A673 (cell line): ENCODE measurements around the gene DCLK1. TPM values are rescaled to one million over a fixed set of nuclear protein-coding genes. Genes with fewer than 3 reads are reported as not detected.
A peak's percentile ranks its signal among the peaks of the same experiment; 100 is the strongest.

Experiments used
- BruUV-seq: library from RNA; stranded (reverse); fragments of 400-500 nt; replicated peaks from 2 replicates; lab custom pipeline; 2021; lab: Mats Ljungman, UMichigan
- CTCF ChIA-PET: fragments of 300-600 bp; sonication (Branson Sonifier 250); formaldehyde crosslinking; loops from one replicate; lab custom pipeline; 2022; ENCODE audit warnings: antibody characterized with exemption; lab: Charles Lee
- POLR2A ChIA-PET: fragments of 300-600 bp; sonication (Branson Sonifier 250); formaldehyde crosslinking; loops from one replicate; lab custom pipeline; 2022; ENCODE audit warnings: antibody characterized with exemption; ENCODE audit not compliant: low non-redundant PET; lab: Charles Lee
- DNase-seq: peaks from one replicate; pipeline ENCODE4 v3.0.0-alpha.2; 2015; ENCODE audit warnings: low spot score
- H3K27ac ChIP-seq: fragments of 200-600 bp; sonication (generic); 2 replicates; pipeline ENCODE4 v1.5.1; 2016; ENCODE audit warnings: mixed run types, low read depth, mild to moderate bottlenecking, mixed read lengths, antibody characterized with exemption, low read length; ENCODE audit not compliant: poor library complexity, severe bottlenecking
- H3K27me3 ChIP-seq: fragments of 200-600 bp; sonication (generic); replicated peaks from 2 replicates; pipeline ENCODE4 v1.6.1; 2017; ENCODE audit warnings: mixed run types, low read depth, mild to moderate bottlenecking, mixed read lengths, antibody characterized with exemption, low read length; ENCODE audit not compliant: insufficient read depth, poor library complexity
- H3K36me3 ChIP-seq: fragments of 200-600 bp; sonication (generic); 2 replicates; pipeline ENCODE4 v1.6.1; 2016; ENCODE audit warnings: mixed run types, mild to moderate bottlenecking, mixed read lengths, antibody characterized with exemption, low read length; ENCODE audit not compliant: insufficient read depth, poor library complexity, severe bottlenecking
- H3K4me1 ChIP-seq: fragments of 200-600 bp; sonication (generic); 2 replicates; pipeline ENCODE4 v1.6.1; 2017; ENCODE audit warnings: mixed run types, mild to moderate bottlenecking, mixed read lengths, antibody characterized with exemption, low read length; ENCODE audit not compliant: insufficient read depth, poor library complexity, severe bottlenecking
- H3K4me3 ChIP-seq: fragments of 200-600 bp; sonication (generic); 2 replicates; pipeline ENCODE4 v1.5.1; 2016; ENCODE audit warnings: low read depth, mixed run types, mild to moderate bottlenecking, mixed read lengths, low read length; ENCODE audit not compliant: poor library complexity, severe bottlenecking
- H3K9me3 ChIP-seq: fragments of 200-600 bp; sonication (generic); 2 replicates; pipeline ENCODE4 v1.6.1; 2016; ENCODE audit warnings: mixed run types, low read depth, mild to moderate bottlenecking, mixed read lengths, antibody characterized with exemption, low read length; ENCODE audit not compliant: poor library complexity, severe bottlenecking
- EZH2 ChIP-seq: fragments of 200-600 bp; sonication (generic); IDR thresholded peaks from 2 replicates; pipeline ENCODE4 v1.6.1; 2017; ENCODE audit warnings: borderline replicate concordance, low read depth, mild to moderate bottlenecking, mixed read lengths, antibody characterized with exemption, low read length; ENCODE audit not compliant: poor library complexity, severe bottlenecking
- intact Hi-C: fragments of 100-400 bp; cut with micrococcal nuclease; formaldehyde crosslinking; loops from one replicate; pipeline ENCODE4 v1.10.0; 2022; ENCODE audit not compliant: unreplicated experiment
- total RNA-seq: library from RNA; stranded (reverse); gene quantifications from 2 replicates; pipeline ENCODE4 v1.2.3, GENCODE V29; 2021
- TF ChIP-seq, protein P1 (sequence below): fragments of 300-800, 200-600 bp; sonication (generic); conservative IDR thresholded peaks from 2 replicates; pipeline ENCODE4 v1.5.1; 2017; ENCODE audit warnings: low read depth, mild to moderate bottlenecking, antibody characterized with exemption, low read length, moderate library complexity, mixed read lengths

The DCLK1 gene
- total RNA-seq, 1 experiment from 2014 or later = 11.2 TPM

DNA sequence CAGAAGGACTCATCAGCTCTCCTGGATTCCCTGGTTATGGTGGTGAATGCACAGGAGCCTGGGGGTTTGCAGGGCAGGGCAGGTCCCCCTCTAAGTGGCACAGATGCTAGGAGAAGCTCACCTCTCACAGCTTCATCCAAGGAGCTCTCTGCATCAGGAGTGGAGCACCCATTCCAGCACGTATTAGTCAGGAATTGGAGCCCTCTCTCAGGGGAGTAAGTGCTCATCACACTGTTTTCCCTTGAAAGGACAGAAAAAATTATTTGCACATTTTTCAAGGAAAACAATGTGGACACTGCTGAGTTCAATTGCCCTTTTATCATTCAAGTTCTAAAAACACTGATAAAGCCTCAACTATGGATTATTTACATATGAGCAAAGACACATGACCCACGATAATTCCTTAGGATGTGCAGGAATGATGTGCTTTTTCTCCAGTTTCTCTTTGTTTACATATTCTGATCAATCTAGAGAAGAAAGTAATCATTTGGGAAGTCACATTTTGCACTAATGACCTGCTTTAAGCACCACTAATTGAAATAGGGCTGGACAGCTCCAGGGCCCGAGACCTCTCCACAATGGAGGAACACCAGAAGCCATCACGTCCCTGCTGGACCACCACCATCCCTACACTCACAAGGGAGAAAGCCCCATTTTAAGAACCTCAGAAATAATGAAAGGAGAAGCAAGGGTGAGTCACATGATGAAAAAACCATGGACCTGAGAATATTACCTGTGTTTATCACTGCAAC lies 42.6 kb upstream of the DCLK1 start:
- no peak overlapping the region for H3K4me3 ChIP-seq
- no peak for DNase-seq
- H3K36me3 ChIP-seq = no peaks in the 10 kb centered on the region
- TF ChIP-seq, protein P1, sequence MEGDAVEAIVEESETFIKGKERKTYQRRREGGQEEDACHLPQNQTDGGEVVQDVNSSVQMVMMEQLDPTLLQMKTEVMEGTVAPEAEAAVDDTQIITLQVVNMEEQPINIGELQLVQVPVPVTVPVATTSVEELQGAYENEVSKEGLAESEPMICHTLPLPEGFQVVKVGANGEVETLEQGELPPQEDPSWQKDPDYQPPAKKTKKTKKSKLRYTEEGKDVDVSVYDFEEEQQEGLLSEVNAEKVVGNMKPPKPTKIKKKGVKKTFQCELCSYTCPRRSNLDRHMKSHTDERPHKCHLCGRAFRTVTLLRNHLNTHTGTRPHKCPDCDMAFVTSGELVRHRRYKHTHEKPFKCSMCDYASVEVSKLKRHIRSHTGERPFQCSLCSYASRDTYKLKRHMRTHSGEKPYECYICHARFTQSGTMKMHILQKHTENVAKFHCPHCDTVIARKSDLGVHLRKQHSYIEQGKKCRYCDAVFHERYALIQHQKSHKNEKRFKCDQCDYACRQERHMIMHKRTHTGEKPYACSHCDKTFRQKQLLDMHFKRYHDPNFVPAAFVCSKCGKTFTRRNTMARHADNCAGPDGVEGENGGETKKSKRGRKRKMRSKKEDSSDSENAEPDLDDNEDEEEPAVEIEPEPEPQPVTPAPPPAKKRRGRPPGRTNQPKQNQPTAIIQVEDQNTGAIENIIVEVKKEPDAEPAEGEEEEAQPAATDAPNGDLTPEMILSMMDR = no peak
- no peak for TF ChIP-seq EZH2
- no TSS peak for BruUV-seq
- H3K27me3 ChIP-seq = no peaks in the 10 kb centered on the region
- intact Hi-C loops = no loop called here
- H3K27ac ChIP-seq = no peak overlapping the region
- CTCF ChIA-PET = no interaction called here
- no peaks in the 10 kb centered on the region for H3K9me3 ChIP-seq
- no peaks in the 10 kb centered on the region for H3K4me1 ChIP-seq
- POLR2A ChIA-PET = no interaction called here

DNA sequence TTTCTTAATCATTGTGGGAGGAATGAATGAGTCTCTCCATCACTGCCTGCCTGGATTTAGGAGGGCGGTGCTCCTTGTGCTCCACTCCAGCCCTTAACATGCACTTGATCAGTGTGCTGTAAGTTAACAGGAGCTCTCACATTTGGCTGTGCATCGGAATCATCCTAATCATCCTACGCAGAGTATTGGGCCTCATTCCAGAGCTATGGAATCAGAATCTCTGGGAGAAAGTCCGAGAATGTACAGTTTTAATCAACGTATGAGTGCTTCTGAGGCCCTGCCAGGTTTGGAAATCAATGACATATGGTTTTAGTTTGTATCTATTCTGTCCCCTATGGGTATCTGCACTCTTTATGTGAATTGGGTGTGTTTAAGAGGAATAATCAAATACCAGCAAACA lies 34.9 kb upstream of the DCLK1 start:
- Histone ChIP-seq H3K4me3 (no peak overlapping the region), H3K4me1 (peaks cover 18% of the 10 kb centered on the region), H3K9me3 (no peaks in the 10 kb centered on the region), H3K36me3 (no peaks in the 10 kb centered on the region), H3K27me3 (no peaks in the 10 kb centered on the region), H3K27ac (no peak overlapping the region)
- ChIA-PET CTCF (no interaction called here), POLR2A (no interaction called here)
- no TSS peak for BruUV-seq
- DNase-seq = no peak
- intact Hi-C loops = no loop called here
- TF ChIP-seq, protein P1 = no peak
- no peak for TF ChIP-seq EZH2

DNA sequence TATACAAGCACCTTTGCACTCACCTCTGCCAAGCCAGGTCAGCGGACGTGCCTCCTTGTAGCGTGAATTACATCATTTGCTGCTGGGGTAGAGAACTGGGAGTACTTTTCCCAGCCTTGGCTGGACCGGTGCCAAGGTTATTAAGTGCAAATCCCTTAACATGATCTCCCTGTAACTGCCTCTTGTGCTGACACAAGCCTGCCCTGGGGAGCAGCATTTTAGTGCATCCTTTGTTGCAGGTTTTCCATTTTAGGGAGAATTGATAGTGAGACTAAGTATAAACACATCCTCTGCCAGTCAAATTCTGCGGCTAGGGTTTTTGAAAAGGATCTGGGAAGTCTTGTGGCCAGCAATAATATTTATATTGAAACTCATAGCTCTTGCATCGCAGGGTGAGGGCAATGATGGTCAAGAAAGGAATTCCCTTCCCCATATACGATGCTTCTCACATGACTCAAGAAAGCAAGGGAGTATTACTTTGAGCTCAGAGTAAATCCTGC lies 32.7 kb upstream of the DCLK1 start:
- intact Hi-C loops = no loop called here
- no peak overlapping the region for H3K4me3 ChIP-seq
- CTCF ChIA-PET = no interaction called here

More for the DNA sequence above, 32.7 kb upstream of the DCLK1 start:
- Histone ChIP-seq H3K4me1 (peaks cover 21% of the 10 kb centered on the region), H3K27me3 (no peaks in the 10 kb centered on the region), H3K27ac (no peak overlapping the region), H3K36me3 (no peaks in the 10 kb centered on the region), H3K9me3 (no peaks in the 10 kb centered on the region)
- no TSS peak for BruUV-seq
- TF ChIP-seq, protein P1 = no peak
- TF ChIP-seq EZH2 = no peak
- peak; percentile 67 for DNase-seq
- POLR2A ChIA-PET = no interaction called here
